Fibroblast of villous mesenchyme (primary cell): ENCODE results near the gene TMOD2. TPM values are rescaled to one million over a fixed set of nuclear protein-coding genes. Genes with fewer than 3 reads are reported as not detected.
A peak's percentile ranks its signal among the peaks of the same experiment; 100 is the strongest.

ENCODE experiments used
- DNase-seq: peaks from one replicate; pipeline ENCODE4 v3.0.0-alpha.2; 2010; ENCODE audit warnings: low read depth
- H3K4me3 ChIP-seq: 2 replicates; pipeline ENCODE4 v1.5.1; 2011; ENCODE audit warnings: low read depth, mild to moderate bottlenecking, low read length
- CTCF ChIP-seq: IDR thresholded peaks from 2 replicates; pipeline ENCODE4 v1.5.1; 2012; ENCODE audit warnings: low read depth, mild to moderate bottlenecking, low read length; ENCODE audit not compliant: insufficient read depth
- total RNA-seq: library from RNA; depleted of rRNA; stranded (reverse); fragments of >200 nt; gene quantifications from 2 replicates; pipeline ENCODE4 v1.2.3, GENCODE V29; 2012

TMOD2 gene
- total RNA-seq, 1 donor, result 7.3 TPM

- TF ChIP-seq CTCF, result no peak
- DNase-seq, result no peak
- no peak overlapping the region for H3K4me3 ChIP-seq
Measured at GRCh38 chr15:51756482-51756881, 5.1 kb downstream of the TMOD2 start.

- DNase-seq, result no peak
- no peak for TF ChIP-seq CTCF
- no peak overlapping the region for H3K4me3 ChIP-seq
Measured at GRCh38 chr15:51757450-51757849, 6.1 kb downstream of the TMOD2 start.

- DNase-seq, result peak; percentile 55
- no peak overlapping the region for H3K4me3 ChIP-seq
- TF ChIP-seq CTCF, result no peak
Measured at GRCh38 chr15:51758645-51759044, 7.2 kb downstream of the TMOD2 start.

GRCh38 chr15:51759557-51760070 is 8.2 kb downstream of the TMOD2 start:
- peak; percentile 29 for TF ChIP-seq CTCF
- DNase-seq, result peak; percentile 89
- H3K4me3 ChIP-seq, result no peak overlapping the region

- no peak overlapping the region for H3K4me3 ChIP-seq
- no peak for DNase-seq
- no peak for TF ChIP-seq CTCF
Measured at GRCh38 chr15:51760805-51761204, 9.4 kb downstream of the TMOD2 start.

GRCh38 chr15:51765751-51766150 is 14.4 kb downstream of the TMOD2 start:
- no peak for TF ChIP-seq CTCF
- no peak for DNase-seq
- H3K4me3 ChIP-seq, result no peak overlapping the region

- no peak for DNase-seq
- H3K4me3 ChIP-seq, result no peak overlapping the region
- no peak for TF ChIP-seq CTCF
Measured at GRCh38 chr15:51766341-51766740, 14.9 kb downstream of the TMOD2 start.
